Epithelial cell of proximal tubule (primary cell): Measurements from ENCODE around the gene MYO5B. TPM values are rescaled to one million over a fixed set of nuclear protein-coding genes. Genes with fewer than 3 reads are reported as not detected.

Experiments used
- DNase-seq: peaks from one replicate; pipeline ENCODE4 v3.0.0-alpha.2; 2011; ENCODE audit warnings: low read depth
- H3K4me3 ChIP-seq: 2 replicates; pipeline ENCODE4 v1.5.1; 2011; ENCODE audit warnings: low read depth, mild to moderate bottlenecking, low read length
- CTCF ChIP-seq: conservative IDR thresholded peaks from 2 replicates; pipeline ENCODE4 v1.5.1; 2012; ENCODE audit warnings: low read depth, mild to moderate bottlenecking, low read length
- total RNA-seq: library from RNA; depleted of rRNA; stranded (reverse); fragments of >200 nt; gene quantifications from 2 replicates; pipeline ENCODE4 v1.2.3, GENCODE V29; 2015

The MYO5B gene
- total RNA-seq, 1 donor from 2014 or later, result 48.4 TPM

DNA sequence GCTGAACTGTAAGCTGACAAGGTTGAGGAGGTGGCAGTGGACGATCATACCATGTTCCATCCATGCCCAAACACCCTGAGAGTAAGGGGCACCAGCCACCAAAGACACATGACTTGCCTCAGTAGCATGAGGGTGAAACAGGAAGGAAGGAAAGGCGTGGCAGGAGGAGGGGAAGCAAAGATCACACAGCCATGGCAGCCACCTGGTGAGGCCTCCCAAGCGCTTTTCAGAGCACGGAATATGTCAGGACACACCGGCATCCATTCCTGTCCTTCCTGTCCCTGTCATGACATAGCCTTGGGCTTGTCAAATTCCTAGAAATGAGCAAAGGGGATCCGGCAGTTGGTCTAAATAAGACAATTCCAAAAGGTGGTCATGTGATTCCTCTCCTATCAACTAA lies 118.7 kb downstream of the MYO5B start:
- TF ChIP-seq CTCF, result no peak
- H3K4me3 ChIP-seq, result no peak overlapping the region
- no peak for DNase-seq

DNA sequence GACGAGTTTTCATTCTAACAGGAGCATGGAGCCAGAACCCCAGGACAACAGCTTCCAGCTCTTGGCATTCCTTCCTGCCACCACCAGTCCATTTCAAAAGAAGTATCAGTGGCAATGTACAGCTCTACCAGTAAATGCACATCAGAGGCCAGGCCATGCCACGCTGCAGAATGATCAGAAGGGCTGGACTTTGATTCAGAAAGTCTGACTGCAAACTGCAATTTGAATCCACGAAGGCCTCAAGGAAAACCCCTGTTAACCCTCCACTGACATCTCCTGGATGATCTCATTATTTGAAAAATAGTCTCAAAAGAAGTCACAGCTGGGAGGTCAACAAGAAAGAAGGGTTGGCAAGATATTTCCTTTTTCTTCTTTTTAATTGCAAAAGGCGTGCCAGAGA lies 119.2 kb downstream of the MYO5B start:
- peak; percentile 48 for DNase-seq
- peak; percentile 39 for TF ChIP-seq CTCF
- no peak overlapping the region for H3K4me3 ChIP-seq

GRCh38 chr18:50074404-50074803 lies 120.5 kb downstream of the MYO5B start:
- no peak for TF ChIP-seq CTCF
- no peak overlapping the region for H3K4me3 ChIP-seq
- no peak for DNase-seq

- no peak for TF ChIP-seq CTCF
- no peak overlapping the region for H3K4me3 ChIP-seq
- no peak for DNase-seq
Measured at GRCh38 chr18:50073319-50073718, 121.6 kb downstream of the MYO5B start.

DNA sequence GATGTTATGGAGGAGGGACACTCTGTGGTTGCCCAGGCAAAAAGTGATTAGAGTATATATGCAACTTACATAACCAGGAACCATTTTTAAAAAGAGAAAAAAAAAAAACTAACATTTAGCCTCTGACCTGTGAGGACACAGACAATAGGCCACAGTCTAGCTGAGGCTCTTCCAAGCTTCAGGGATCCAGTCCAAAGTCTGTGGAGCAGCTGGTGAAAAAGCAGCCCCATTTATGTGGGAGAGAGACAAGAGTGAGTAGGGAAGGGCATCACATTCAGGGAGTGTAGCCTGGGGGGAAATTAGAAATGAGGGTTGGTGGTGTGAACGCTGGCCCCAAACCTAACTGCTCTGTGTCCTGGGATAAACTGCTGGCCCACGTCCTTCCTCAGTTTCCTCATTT lies 122.8 kb downstream of the MYO5B start:
- no peak overlapping the region for H3K4me3 ChIP-seq
- TF ChIP-seq CTCF, result no peak
- DNase-seq, result no peak

DNA sequence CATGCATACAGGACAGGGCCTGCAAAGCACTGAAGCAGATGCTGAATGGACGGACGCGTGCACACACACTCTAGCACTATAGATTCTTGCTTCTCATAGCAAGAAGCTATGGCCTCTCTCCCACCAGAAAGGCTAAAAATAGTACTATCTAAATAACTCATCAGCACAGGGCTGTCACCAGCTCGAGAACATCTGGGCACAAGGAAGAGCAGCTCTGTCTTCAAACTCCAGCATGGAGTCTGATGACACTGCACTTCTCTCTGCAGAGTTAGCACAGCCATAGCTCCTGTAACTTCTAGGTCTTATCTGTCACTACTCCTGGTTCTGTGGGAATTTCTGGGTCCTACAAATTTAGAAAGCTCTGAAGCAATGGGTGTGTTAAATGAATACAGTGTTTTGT lies 123.5 kb downstream of the MYO5B start:
- H3K4me3 ChIP-seq, result no peak overlapping the region
- no peak for DNase-seq
- TF ChIP-seq CTCF, result no peak

GRCh38 chr18:50069422-50069821 lies 125.5 kb downstream of the MYO5B start:
- DNase-seq, result no peak
- H3K4me3 ChIP-seq, result no peak overlapping the region
- no peak for TF ChIP-seq CTCF
